PC-3 (cell line): ENCODE results near the gene ELMOD1.

Experiments used
- EZH2 ChIP-seq: fragments of 300-600 bp; sonication (generic); IDR thresholded peaks from one replicate; pipeline ENCODE4 v1.6.1; 2017; ENCODE audit warnings: antibody characterized with exemption, mild to moderate bottlenecking, low read length; ENCODE audit not compliant: unreplicated experiment
- TF ChIP-seq, protein P1 (sequence below): fragments of 300-600 bp; sonication (generic); conservative IDR thresholded peaks from 2 replicates; pipeline ENCODE4 v1.5.1; 2017; ENCODE audit warnings: antibody characterized with exemption, low read depth, mild to moderate bottlenecking, low read length

- TF ChIP-seq, protein P1, sequence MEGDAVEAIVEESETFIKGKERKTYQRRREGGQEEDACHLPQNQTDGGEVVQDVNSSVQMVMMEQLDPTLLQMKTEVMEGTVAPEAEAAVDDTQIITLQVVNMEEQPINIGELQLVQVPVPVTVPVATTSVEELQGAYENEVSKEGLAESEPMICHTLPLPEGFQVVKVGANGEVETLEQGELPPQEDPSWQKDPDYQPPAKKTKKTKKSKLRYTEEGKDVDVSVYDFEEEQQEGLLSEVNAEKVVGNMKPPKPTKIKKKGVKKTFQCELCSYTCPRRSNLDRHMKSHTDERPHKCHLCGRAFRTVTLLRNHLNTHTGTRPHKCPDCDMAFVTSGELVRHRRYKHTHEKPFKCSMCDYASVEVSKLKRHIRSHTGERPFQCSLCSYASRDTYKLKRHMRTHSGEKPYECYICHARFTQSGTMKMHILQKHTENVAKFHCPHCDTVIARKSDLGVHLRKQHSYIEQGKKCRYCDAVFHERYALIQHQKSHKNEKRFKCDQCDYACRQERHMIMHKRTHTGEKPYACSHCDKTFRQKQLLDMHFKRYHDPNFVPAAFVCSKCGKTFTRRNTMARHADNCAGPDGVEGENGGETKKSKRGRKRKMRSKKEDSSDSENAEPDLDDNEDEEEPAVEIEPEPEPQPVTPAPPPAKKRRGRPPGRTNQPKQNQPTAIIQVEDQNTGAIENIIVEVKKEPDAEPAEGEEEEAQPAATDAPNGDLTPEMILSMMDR = no peak
- no peak for TF ChIP-seq EZH2
Observed at GRCh38 chr11:107619926-107620325, 29.0 kb downstream of the ELMOD1 start.
